Spleen (tissue), 11 donors: ENCODE measurements around the gene APOBEC3F. TPM values are rescaled to one million over a fixed set of nuclear protein-coding genes. Genes with fewer than 3 reads are reported as not detected.

Experiments
- DNase-seq: peaks from one replicate; pipeline ENCODE4 v3.0.0-alpha.2; 2020
- H3K27ac ChIP-seq, 8 donors: fragments of 200-600 bp; sonication (generic) in 7 of 8; 1 replicate in 4 of 8; 2 replicates in 4 of 8; pipeline versions ENCODE4 v1.5.0 to v1.8.0; 2016 to 2021; ENCODE audit warnings: inconsistent platforms in 4 of 8, mild to moderate bottlenecking in 4 of 8, moderate library complexity in 1 of 8
- H3K27me3 ChIP-seq, 7 donors: fragments of 200-600 bp; sonication (generic) in 6 of 7; replicated peaks in 1 of 7; 1 replicate in 4 of 7; 2 replicates in 3 of 7; pipeline versions ENCODE4 v1.5.0 to v1.8.0; 2016 to 2021; ENCODE audit warnings: inconsistent platforms in 3 of 7, mild to moderate bottlenecking in 1 of 7
- H3K36me3 ChIP-seq, 6 donors: fragments of 200-600 bp; sonication (generic) in 5 of 6; 1 replicate in 4 of 6; 2 replicates in 2 of 6; pipeline versions ENCODE4 v1.5.0 to v1.8.0; 2016 to 2021; ENCODE audit warnings: inconsistent platforms in 2 of 6
- H3K4me1 ChIP-seq, 6 donors: fragments of 200-600 bp; sonication (generic) in 5 of 6; 1 replicate in 3 of 6; 2 replicates in 3 of 6; pipeline versions ENCODE4 v1.5.0 to v1.8.0; 2016 to 2021; ENCODE audit warnings: inconsistent platforms in 3 of 6
- H3K4me3 ChIP-seq, 8 donors: fragments of 200-600 bp; sonication (generic) in 7 of 8; 1 replicate in 4 of 8; 2 replicates in 4 of 8; pipeline versions ENCODE4 v1.5.0 to v1.8.0; 2016 to 2021; ENCODE audit warnings: inconsistent platforms in 4 of 8, mild to moderate bottlenecking in 4 of 8, moderate library complexity in 2 of 8
- H3K9me3 ChIP-seq, 8 donors: fragments of 200-600 bp; sonication (generic) in 7 of 8; 1 replicate in 4 of 8; 2 replicates in 4 of 8; pipeline versions ENCODE4 v1.5.0 to v1.8.0; 2016 to 2021; ENCODE audit warnings: inconsistent platforms in 4 of 8
- POLR2A ChIP-seq, 3 donors: fragments of 450-650 bp; IDR thresholded peaks; one replicate each; pipeline ENCODE4 v1.5.1; 2017; ENCODE audit warnings: antibody characterized with exemption in 3 of 3, mild to moderate bottlenecking in 1 of 3
- POLR2AphosphoS5 ChIP-seq, 3 donors: sonication (generic); formaldehyde crosslinking; IDR thresholded peaks; one replicate each; pipeline ENCODE4 v1.5.1; 2017; ENCODE audit warnings: antibody characterized with exemption in 3 of 3
- WGBS, 5 donors: extraction: QIAGEN DNeasy Blood & Tissue Kit in 3 of 5; methylation state at CpG; one replicate each; pipeline versions ENCODE4 v1.1.5 to v1.1.7; 2013 to 2018; 5-methylcytosine and 5-hydroxymethylcytosine counted together
- intact Hi-C: fragments of 100-400 bp; cut with DNase I; formaldehyde crosslinking; loops from one replicate; pipeline ENCODE4 v1.15.0; 2023; ENCODE audit warnings: low total_unique reads
- polyA plus RNA-seq, 3 donors: library from polyadenylated mRNA; stranded (reverse); fragments of 200-250 nt; gene quantifications; one replicate each; pipeline ENCODE4 v1.2.1, GENCODE V29; 2013
- total RNA-seq, 7 donors: library from RNA; depleted of rRNA in 3 of 7; stranded (reverse); fragments of >200 nt in 3 of 7; fragmentation: NEBNext Ultra II Directional in 4 of 7; extraction: Animal tissue kit (Norgen Biotek cat#: 25700) in 4 of 7; gene quantifications; one replicate each; pipeline versions ENCODE4 v1.1.0 to v1.2.1, GENCODE V29; 2016 to 2021
- TF ChIP-seq, protein P1 (sequence below), 11 experiments: fragments of 200-600 bp in 7 of 11; fragments of 450-650 bp in 4 of 11; sonication (generic) in 4 of 11; IDR thresholded peaks in 8 of 11; conservative IDR thresholded peaks in 3 of 11; 1 replicate in 7 of 11; 2 replicates in 4 of 11; pipeline versions ENCODE4 v1.4.0 to v1.8.0; 2016 to 2021; ENCODE audit warnings: antibody characterized with exemption in 11 of 11, inconsistent platforms in 4 of 11, mild to moderate bottlenecking in 1 of 11
- donor health status: healthy with polysubstance abuse.
- donor health status: DM: no; HTN: no; CAD: no; lungs with moderate emphysema.
- donor health status: DM: no; HTN: no; CAD: no.
- donor health status: Bipolar disorder and iron deficiency.
- donor health status: healthy.
- donor health status: DM: no; HTN: no; CAD: no.
- donor health status: DM: yes; HTN: yes; CAD: no.

The APOBEC3F gene
- total and polyA plus RNA-seq, 10 donors, result 5.4 to 31.5 (median 15.7) TPM

DNA sequence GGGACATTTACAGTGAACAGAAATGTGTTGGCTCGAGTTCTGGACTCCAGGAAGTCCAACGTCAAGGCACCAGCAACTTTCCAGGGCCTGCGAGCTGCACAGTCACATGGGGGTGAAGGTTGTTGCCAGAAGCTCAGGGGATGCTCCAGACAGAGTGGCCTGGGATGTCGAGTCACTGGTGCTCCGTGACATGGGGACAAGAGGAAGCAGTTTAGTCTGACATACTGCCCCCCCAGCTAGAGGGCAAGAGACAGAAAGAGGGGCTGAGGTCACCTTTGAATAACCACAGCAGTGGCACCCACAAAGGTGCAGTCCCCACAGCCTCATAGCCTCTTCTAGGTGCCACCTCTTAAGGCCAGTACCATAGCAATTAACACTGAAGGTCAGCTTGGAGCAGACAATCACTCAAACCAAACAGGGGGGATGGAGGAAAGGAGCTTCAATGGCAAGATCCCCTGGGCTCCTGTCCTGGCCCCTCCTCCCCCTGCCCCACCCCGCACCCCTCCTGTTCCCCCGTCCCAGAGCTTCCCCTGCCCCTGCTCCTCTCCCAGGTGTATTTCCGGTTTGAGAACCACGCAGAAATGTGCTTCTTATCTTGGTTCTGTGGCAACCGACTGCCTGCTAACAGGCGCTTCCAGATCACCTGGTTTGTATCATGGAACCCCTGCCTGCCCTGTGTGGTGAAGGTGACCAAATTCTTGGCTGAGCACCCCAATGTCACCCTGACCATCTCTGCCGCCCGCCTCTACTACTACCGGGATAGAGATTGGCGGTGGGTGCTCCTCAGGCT is 15.9 kb upstream of the APOBEC3F start:
- Histone ChIP-seq H3K27ac (peak overlapping the region in 3 of 8 donors; percentile 26 to 55 (median 30)), H3K4me3 (no peak overlapping the region), H3K27me3 (no peaks in the 10 kb centered on the region), H3K4me1 (peaks cover 13 to 67% (median 43%) of the 10 kb centered on the region in 6 donors), H3K36me3 (peaks cover 0 to 46% (median 19%) of the 10 kb centered on the region in 6 donors), H3K9me3 (no peaks in the 10 kb centered on the region)
- WGBS, 5 donors, result 83 to 87% (median 84%) methylated on average over 13 to 15 of the region's 15 CpGs
- TF ChIP-seq POLR2A (IDR thresholded peaks at IDR 0.05) (no peak), POLR2AphosphoS5 (IDR thresholded peaks at IDR 0.05) (no peak)
- TF ChIP-seq, protein P1, sequence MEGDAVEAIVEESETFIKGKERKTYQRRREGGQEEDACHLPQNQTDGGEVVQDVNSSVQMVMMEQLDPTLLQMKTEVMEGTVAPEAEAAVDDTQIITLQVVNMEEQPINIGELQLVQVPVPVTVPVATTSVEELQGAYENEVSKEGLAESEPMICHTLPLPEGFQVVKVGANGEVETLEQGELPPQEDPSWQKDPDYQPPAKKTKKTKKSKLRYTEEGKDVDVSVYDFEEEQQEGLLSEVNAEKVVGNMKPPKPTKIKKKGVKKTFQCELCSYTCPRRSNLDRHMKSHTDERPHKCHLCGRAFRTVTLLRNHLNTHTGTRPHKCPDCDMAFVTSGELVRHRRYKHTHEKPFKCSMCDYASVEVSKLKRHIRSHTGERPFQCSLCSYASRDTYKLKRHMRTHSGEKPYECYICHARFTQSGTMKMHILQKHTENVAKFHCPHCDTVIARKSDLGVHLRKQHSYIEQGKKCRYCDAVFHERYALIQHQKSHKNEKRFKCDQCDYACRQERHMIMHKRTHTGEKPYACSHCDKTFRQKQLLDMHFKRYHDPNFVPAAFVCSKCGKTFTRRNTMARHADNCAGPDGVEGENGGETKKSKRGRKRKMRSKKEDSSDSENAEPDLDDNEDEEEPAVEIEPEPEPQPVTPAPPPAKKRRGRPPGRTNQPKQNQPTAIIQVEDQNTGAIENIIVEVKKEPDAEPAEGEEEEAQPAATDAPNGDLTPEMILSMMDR (IDR thresholded peaks at IDR 0.05 in 8 of 11, conservative IDR thresholded peaks at IDR 0.05 in 3 of 11), result no peak
- intact Hi-C loops, result no loop called here
- no peak for DNase-seq

DNA sequence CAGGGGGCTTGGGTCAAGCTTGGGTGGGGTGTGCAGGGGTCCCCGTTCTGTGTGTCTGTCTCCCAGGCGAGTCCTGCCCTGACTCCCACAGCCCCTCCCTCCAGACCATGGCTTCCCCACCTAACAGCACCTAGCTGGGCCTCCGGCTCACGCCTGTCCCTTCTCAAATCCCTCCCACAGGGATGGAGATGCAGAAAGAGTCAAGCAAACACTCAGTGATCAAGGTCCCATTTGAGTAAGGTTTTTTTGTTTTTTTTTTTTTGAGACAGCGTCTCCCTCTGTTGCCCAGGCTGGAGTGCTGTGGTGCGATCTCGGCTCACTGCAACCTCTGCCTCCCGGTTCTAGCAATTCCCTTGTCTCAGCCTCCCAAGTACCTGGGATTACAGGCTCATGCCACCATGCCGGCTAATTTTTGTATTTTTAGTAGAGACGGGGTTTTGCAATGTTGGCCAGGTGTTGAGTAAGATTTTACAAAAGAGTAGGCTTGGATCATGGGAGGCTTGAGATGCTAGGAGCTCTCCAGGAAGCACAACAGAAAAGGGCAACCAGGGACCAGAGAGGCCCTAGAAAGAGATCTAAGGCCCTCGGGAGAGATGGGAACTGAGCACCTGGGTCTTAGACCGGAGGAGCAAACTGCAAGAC is 14.0 kb upstream of the APOBEC3F start:
- 85 to 94% (median 89%) methylated on average over 12 of the region's 12 CpGs for WGBS, 5 donors

DNA sequence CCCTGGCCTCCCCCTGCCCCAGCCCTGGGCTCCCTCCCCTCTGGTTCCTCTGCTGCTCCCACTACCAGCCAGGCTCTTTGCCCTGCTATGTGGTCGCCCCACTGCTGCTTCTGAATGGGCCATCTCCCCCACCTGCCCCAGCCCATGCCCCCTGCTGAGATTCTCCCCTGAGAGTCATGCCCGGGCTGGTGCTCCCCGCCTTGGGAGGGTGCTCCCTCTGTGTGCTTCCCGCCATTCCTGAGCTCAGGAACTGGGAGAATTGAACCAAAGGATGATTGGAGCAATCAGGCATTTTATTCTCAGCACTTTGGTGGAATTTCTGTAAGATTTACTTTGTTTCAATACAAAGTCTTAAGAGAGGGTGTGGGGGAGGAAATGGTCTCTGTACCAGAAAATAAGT is 12.9 kb upstream of the APOBEC3F start:
- Histone ChIP-seq H3K9me3 (no peaks in the 10 kb centered on the region), H3K4me3 (no peak overlapping the region), H3K4me1 (peaks cover 0 to 41% (median 18%) of the 10 kb centered on the region in 6 donors), H3K27ac (peak overlapping the region in 2 of 8 donors; percentile 13 to 46), H3K36me3 (peaks cover 0 to 56% (median 19%) of the 10 kb centered on the region in 6 donors), H3K27me3 (no peaks in the 10 kb centered on the region)
- peak in 1 of 3 donors; percentile 4 for TF ChIP-seq POLR2AphosphoS5 (IDR thresholded peaks at IDR 0.05)
- TF ChIP-seq POLR2A (IDR thresholded peaks at IDR 0.05), result no peak
- TF ChIP-seq, protein P1 (IDR thresholded peaks at IDR 0.05 in 8 of 11, conservative IDR thresholded peaks at IDR 0.05 in 3 of 11), result no peak
- DNase-seq, result no peak
- intact Hi-C loops, result no loop called here
- 80 to 96% (median 94%) methylated on average over 4 of the region's 4 CpGs for WGBS, 5 donors

More for the DNA sequence above, 14.0 kb upstream of the APOBEC3F start:
- Histone ChIP-seq H3K27me3 (no peaks in the 10 kb centered on the region), H3K36me3 (peaks cover 0 to 46% (median 19%) of the 10 kb centered on the region in 6 donors), H3K4me1 (peaks cover 6 to 52% (median 28%) of the 10 kb centered on the region in 6 donors), H3K9me3 (no peaks in the 10 kb centered on the region), H3K27ac (no peak overlapping the region), H3K4me3 (no peak overlapping the region)
- no peak for DNase-seq
- TF ChIP-seq POLR2AphosphoS5 (IDR thresholded peaks at IDR 0.05) (no peak), POLR2A (IDR thresholded peaks at IDR 0.05) (no peak)
- TF ChIP-seq, protein P1 (IDR thresholded peaks at IDR 0.05 in 8 of 11, conservative IDR thresholded peaks at IDR 0.05 in 3 of 11), result no peak
- intact Hi-C loops, result no loop called here

DNA sequence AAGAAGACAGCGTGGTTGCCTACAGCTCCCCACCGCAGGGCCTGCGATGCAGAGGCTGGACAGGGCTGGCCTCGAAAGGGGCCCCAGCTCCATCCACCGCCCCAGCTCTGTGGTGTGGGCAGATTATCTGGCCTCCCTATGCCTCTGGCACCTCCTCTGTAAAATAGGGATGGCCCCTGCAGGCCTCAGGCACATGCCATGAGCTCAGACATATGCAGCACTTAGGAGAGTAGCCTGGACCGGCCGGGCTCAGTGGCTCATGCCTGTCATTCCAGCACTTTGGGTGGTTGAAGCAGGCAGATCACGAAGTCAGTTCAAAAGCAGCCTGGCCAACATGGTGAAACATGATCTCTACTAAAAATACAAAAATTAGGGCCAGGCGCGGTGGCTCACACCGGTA is 12.4 kb upstream of the APOBEC3F start:
- DNase-seq, result no peak
- no peaks in the 10 kb centered on the region for H3K27me3 ChIP-seq
- peaks cover 0 to 35% (median 12%) of the 10 kb centered on the region in 6 donors for H3K4me1 ChIP-seq
- no peak overlapping the region for H3K4me3 ChIP-seq
- intact Hi-C loops, result no loop called here
- H3K27ac ChIP-seq, result peak overlapping the region in 1 of 8 donors; percentile 21
- H3K36me3 ChIP-seq, result peaks cover 0 to 56% (median 19%) of the 10 kb centered on the region in 6 donors
- no peaks in the 10 kb centered on the region for H3K9me3 ChIP-seq
- TF ChIP-seq POLR2AphosphoS5 (IDR thresholded peaks at IDR 0.05), result peak in 1 of 3 donors; percentile 20
- no peak for TF ChIP-seq POLR2A (IDR thresholded peaks at IDR 0.05)
- TF ChIP-seq, protein P1 (IDR thresholded peaks at IDR 0.05 in 8 of 11, conservative IDR thresholded peaks at IDR 0.05 in 3 of 11), result no peak
- WGBS, 5 donors, result 79 to 97% (median 94%) methylated on average over 6 to 11 of the region's 11 CpGs
